GM18858 (cell line): Measurements from ENCODE around the gene PPP1R3E.
"Not testable (repeated sequence)": the region's sequence is repeated elsewhere in the genome, so short reads cannot be mapped to it uniquely, and the experiment has no call there.

Source experiments
- ATAC-seq: cut with Tn5 transposase; IDR thresholded peaks from one replicate; pipeline ENCODE4 v1.9.1; 2021; ENCODE audit not compliant: unreplicated experiment

PPP1R3E gene

DNA sequence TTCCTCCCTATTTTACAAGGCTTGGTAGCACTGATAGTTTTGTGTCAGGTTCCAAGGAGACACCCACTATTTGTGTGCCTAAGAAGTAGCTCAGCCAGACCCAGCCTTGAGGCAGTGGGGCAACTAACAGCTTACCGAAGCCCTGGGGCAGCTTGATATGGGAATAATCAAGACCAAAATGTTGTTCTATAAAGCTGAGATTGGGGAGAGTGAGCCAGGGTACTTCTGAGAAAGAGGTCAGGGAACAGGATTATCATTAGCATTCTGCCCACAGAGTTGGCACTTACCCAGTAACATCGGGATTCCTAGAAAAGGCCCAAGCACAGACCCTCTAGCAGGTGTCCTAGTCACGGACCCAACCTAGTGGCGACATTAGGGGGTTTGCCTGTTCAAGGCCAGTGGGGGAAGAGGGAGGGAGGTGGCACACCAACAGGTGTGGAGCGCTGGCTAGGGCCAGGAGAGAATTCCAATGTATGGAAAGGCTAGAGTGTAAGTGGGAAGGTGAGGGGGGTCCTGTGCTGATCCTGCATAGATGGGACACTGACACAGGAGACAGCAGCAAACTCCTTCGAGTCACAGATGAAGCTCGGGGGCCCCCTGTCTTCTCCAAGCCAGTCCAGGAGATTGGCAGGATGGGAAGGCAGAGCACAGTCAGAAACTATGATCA is 4.9 kb downstream of the PPP1R3E start:
- ATAC-seq: no peak

DNA sequence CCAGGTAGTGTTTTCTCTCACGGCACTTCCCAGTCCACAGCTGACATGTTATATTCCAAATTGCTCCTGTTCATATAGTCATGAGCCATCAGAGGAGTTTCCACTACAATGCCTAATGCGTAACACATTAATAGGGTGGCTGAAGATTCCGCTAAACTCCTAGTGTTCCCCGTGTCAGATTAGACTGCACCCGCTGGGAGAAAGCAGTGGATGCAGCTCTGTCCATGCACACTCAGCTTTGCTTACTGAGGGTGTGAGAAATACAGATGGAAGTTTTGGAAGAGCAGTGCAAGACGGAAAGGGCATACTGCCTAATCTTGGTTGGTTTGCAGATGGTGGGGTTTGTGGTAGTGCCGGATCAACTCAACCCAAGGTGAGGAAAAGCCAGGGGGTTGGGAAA is 5.6 kb downstream of the PPP1R3E start:
- ATAC-seq: no peak

DNA sequence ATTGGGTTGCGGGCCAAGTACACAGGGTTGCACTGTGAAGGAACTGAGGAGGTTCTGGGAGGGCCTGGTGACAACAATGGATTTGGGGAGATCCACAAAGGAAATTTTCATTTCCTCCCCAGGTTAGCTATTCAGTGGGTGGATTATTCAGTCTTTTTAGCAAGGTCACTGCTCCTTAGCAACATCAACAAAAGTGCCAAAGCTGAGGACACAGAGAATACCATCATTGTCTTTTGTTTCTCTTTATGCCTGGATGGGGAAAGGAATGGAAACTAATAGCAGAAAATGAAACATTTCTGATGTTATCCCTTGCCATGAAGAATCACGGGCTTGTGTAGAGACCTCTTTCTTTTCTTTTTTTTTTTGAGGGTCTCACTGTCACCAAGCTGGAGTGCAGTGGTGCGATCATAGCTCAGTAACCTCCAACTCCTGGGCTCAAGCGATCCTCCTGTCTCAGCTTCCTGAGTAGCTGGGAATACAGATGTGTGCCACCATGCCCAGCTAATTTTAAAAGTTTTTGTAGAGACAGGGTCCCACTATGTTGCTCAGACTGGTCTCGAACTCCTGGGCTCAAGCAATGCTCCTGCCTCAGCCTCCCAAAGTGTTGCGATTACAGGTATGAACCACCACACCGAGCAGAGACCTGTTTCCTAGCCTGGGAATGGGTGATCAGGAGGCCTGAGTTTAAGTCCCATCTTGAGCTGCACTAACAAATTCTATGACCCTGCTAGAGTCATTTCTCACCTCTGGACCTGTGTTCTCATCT is 6.5 kb downstream of the PPP1R3E start:
- ATAC-seq: no peak

GRCh38 chr14:23294734-23295561 is 7.7 kb downstream of the PPP1R3E start:
- no peak for ATAC-seq

GRCh38 chr14:23286902-23287479 is 15.7 kb downstream of the PPP1R3E start:
- no peak for ATAC-seq

- ATAC-seq: peak; percentile 89
These were observed 16.4 kb downstream of the PPP1R3E start, which contains the start of gene HOMEZ for GRCh38 chr14:23286020-23286901. Gene HOMEZ, minus strand, starts transcription at chr14:23286132. Its CDS starts 180 bp downstream, at chr14:23285952.

- ATAC-seq: peak; percentile 15
These were observed 17.1 kb downstream of the PPP1R3E start for GRCh38 chr14:23285530-23286019.

GRCh38 chr14:23284654-23285529 is 17.8 kb downstream of the PPP1R3E start:
- ATAC-seq: no peak

DNA sequence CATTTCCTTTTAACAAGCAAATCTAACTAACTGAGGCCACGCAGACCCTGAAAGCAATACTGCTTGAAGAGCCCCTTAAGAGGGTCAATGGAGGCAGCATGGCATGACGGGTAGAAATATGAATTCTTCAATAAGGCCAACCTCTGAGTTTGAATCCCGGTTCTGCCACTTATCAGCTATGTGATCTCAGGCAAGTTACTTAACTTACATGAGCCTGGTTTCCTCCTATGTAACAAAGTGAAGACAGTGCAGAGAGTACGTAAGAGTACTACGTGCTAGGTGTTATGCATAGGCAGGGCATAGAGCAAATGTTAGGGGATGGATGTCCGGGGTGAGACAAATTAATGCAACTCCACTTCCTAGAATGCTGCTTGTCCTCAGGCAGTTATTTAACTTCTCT is 21.4 kb downstream of the PPP1R3E start:
- no peak for ATAC-seq

DNA sequence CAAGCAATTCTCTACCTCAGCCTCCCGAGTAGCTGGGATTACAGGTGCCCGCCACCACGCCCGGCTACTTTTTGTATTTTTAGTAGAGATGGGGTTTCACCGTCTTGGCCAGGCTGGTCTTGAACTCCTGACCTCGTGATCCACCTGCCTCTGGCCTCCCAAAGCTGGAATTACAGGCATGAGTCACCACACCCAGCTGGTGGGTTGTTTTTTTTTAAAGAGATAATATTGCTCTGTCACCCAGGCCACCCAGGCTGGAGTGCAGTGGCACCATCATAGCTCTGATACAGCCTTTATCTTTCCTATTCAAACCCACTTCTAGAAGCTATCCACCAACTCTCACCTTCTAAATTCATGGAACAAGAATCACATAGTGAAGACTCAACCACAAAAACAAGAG is 24.7 kb downstream of the PPP1R3E start:
- ATAC-seq: not testable (repeated sequence)

- no peak for ATAC-seq
These were observed 25.5 kb downstream of the PPP1R3E start for GRCh38 chr14:23277189-23277588.

GRCh38 chr14:23275412-23275811 is 27.2 kb downstream of the PPP1R3E start:
- no peak for ATAC-seq

DNA sequence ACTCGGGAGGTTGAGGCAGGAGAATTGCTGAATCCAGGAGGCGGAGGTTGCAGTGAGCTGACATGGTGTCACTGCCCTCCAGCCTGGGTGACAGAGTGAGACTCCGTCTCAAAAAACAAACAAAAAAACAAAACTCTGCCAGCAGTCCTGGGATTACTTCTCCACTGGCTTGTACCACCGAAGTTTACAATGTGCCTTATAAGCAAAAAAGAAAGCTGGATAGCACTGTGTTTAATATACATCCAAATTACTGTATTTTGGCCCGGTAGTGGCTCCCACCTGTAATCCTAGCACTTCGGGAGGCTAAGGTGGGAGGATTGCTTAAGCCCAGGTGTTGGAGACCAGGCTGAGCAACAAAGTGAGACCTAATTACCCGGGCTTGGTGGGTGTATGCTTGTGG is 33.5 kb downstream of the PPP1R3E start:
- no peak for ATAC-seq

DNA sequence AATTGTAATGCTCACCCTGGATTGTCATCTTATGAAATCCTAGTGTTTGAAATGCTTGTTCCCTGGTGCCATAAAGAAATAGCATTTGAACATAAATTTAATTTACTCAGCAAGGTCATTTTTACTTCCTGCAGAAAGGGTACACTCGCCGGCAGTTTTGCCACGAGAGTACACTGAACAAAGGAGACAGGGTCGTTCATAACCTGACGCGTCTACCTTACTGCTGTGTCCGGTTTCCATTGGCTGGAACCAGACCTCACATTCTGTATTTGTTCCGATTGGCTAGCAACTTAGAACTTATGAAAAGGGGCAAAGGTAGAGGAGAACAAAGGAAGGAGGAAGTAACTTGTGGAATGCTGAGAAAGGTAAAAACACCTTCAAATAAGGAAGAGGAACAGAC is 41.8 kb downstream of the PPP1R3E start:
- ATAC-seq: not testable (repeated sequence)

DNA sequence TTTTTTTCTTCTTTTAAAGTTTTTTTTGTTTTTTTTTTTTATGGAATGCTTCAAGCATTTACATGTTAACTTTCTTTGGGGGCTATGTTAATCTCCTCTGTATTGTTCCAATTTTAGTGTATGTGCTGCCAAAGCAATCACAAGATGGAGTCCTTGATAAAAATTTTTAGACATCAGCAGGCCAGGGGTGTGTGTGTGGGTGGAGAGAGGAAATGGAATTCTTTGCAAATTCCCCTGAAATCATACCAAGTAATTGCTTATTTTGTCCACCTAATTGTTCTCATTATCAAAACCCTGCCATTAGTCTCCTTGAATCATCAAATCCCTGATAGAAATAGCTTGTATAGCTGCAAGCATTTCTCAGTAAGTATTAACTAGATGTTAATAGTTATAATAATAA is 43.2 kb downstream of the PPP1R3E start:
- no peak for ATAC-seq

DNA sequence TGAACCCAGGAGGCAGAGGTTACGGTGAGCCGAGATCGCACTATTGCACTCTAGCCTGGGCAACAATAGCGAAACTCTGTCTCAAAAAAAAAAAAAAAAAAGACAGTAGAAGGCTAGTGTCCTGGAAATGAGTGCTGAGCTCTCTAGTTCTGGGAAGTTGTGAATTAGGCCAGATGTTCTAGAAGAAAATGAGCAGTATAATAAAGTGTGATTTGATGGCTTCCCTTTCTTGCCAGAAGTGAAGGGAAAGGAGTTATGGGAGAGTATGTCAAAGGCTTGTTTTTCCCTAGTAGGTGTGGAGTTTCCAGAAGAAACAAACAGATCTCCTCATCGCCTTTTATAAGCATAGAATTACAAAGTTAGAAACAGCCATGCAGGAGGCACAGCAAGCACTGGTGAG is 44.4 kb downstream of the PPP1R3E start:
- ATAC-seq: no peak

GRCh38 chr14:23252420-23253333 is 50.0 kb downstream of the PPP1R3E start:
- no peak for ATAC-seq

- ATAC-seq: no peak
These were observed 50.7 kb downstream of the PPP1R3E start for GRCh38 chr14:23252006-23252405.
